DOHH2 (cell line): ENCODE data around the gene ATAD2B.

ENCODE experiments used
- H3F3A ChIP-seq: fragments of 200-600 bp; sonication (generic), shearing (Covaris generic); 2 replicates; pipeline ENCODE4 v1.6.0; 2016; ENCODE audit warnings: antibody characterized with exemption, mild to moderate bottlenecking; ENCODE audit not compliant: control insufficient read depth, insufficient read depth
- H3K27ac ChIP-seq: fragments of 200-600 bp; sonication (generic); 2 replicates; pipeline ENCODE4 v1.5.1; 2014; ENCODE audit warnings: low read depth, mild to moderate bottlenecking, low read length, moderate library complexity
- H3K27me3 ChIP-seq: fragments of 200-600 bp; sonication (generic); 2 replicates; pipeline ENCODE4 v1.6.1; 2014; ENCODE audit warnings: mild to moderate bottlenecking, low read length, mixed read lengths; ENCODE audit not compliant: control insufficient read depth
- H3K36me3 ChIP-seq: fragments of 200-600 bp; sonication (generic); 2 replicates; pipeline ENCODE4 v1.6.1; 2014; ENCODE audit warnings: mild to moderate bottlenecking, low read length, moderate library complexity, mixed read lengths; ENCODE audit not compliant: control insufficient read depth
- H3K4me1 ChIP-seq: fragments of 200-600 bp; sonication (generic); 2 replicates; pipeline ENCODE4 v1.6.1; 2014; ENCODE audit warnings: mild to moderate bottlenecking, low read length, mixed read lengths; ENCODE audit not compliant: control insufficient read depth
- H3K4me2 ChIP-seq: fragments of 200-600 bp; sonication (generic); 2 replicates; pipeline ENCODE4 v1.6.0; 2014; ENCODE audit warnings: mild to moderate bottlenecking, low read length, moderate library complexity
- H3K4me3 ChIP-seq: fragments of 200-600 bp; sonication (generic); 2 replicates; pipeline ENCODE4 v1.5.1; 2014; ENCODE audit warnings: mild to moderate bottlenecking, low read length, mixed read lengths
- H3K79me2 ChIP-seq: fragments of 200-600 bp; sonication (generic); 2 replicates; pipeline ENCODE4 v1.6.1; 2014; ENCODE audit warnings: mild to moderate bottlenecking, low read length, mixed read lengths; ENCODE audit not compliant: control insufficient read depth
- H3K9me2 ChIP-seq: fragments of 200-600 bp; sonication (generic); replicated peaks from 2 replicates; pipeline ENCODE4 v1.6.1; 2014; ENCODE audit warnings: mild to moderate bottlenecking, low read length, mixed read lengths; ENCODE audit not compliant: control insufficient read depth
- H3K9me3 ChIP-seq: fragments of 200-600 bp; sonication (generic); 2 replicates; pipeline ENCODE4 v1.6.1; 2014; ENCODE audit warnings: antibody characterized with exemption, low read length, mixed read lengths; ENCODE audit not compliant: control insufficient read depth, insufficient read depth
- H4K20me1 ChIP-seq: fragments of 200-600 bp; sonication (generic); 2 replicates; pipeline ENCODE4 v1.6.0; 2014; ENCODE audit warnings: low read depth, mild to moderate bottlenecking, antibody characterized with exemption, low read length, moderate library complexity; ENCODE audit not compliant: control insufficient read depth, insufficient read depth
- EZH2phosphoT487 ChIP-seq: fragments of 200-600 bp; sonication (generic); IDR thresholded peaks from 2 replicates; pipeline ENCODE4 v1.6.1; 2017; ENCODE audit warnings: borderline replicate concordance, mild to moderate bottlenecking, antibody characterized with exemption, low read length, moderate library complexity, mixed read lengths
- TF ChIP-seq, protein P1 (sequence below): fragments of 200-600 bp; sonication (generic); IDR thresholded peaks from one replicate; pipeline ENCODE4 v1.5.1; 2014; ENCODE audit warnings: antibody characterized with exemption, mild to moderate bottlenecking, low read depth, low read length; ENCODE audit not compliant: poor library complexity, severe bottlenecking

Gene ATAD2B

DNA sequence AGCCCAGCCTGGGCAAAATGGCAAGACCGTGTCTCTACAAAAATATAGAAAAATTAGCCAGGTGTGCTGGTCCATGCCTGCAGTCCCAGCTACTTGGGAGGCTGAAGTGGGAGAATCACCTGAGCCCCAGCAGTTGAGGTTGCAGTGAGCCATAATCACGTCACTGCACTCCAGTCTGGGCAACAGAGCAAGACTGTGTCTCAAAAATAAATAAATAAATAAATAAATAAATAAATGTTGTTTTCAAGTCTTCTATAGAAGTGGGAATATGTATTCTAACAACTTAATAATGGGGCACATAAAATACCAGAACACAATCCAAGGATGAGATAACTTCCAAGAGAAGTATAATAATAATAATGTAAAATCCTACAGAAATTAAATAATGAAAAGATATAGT lies 23.9 kb downstream of the ATAD2B start:
- no peak for TF ChIP-seq EZH2phosphoT487
- TF ChIP-seq, protein P1, sequence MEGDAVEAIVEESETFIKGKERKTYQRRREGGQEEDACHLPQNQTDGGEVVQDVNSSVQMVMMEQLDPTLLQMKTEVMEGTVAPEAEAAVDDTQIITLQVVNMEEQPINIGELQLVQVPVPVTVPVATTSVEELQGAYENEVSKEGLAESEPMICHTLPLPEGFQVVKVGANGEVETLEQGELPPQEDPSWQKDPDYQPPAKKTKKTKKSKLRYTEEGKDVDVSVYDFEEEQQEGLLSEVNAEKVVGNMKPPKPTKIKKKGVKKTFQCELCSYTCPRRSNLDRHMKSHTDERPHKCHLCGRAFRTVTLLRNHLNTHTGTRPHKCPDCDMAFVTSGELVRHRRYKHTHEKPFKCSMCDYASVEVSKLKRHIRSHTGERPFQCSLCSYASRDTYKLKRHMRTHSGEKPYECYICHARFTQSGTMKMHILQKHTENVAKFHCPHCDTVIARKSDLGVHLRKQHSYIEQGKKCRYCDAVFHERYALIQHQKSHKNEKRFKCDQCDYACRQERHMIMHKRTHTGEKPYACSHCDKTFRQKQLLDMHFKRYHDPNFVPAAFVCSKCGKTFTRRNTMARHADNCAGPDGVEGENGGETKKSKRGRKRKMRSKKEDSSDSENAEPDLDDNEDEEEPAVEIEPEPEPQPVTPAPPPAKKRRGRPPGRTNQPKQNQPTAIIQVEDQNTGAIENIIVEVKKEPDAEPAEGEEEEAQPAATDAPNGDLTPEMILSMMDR = no peak
- Histone ChIP-seq H3K4me2 (no peak overlapping the region), H3F3A (no peaks in the 10 kb centered on the region), H3K27ac (no peak overlapping the region), H3K9me3 (no peaks in the 10 kb centered on the region), H3K4me3 (no peak overlapping the region), H3K79me2 (peaks cover 67% of the 10 kb centered on the region), H4K20me1 (peaks cover 5% of the 10 kb centered on the region; the same call in 1 of the 2 replicates), H3K27me3 (no peaks in the 10 kb centered on the region), H3K36me3 (no peaks in the 10 kb centered on the region), H3K9me2 (no peaks in the 10 kb centered on the region), H3K4me1 (peaks cover 16% of the 10 kb centered on the region)

DNA sequence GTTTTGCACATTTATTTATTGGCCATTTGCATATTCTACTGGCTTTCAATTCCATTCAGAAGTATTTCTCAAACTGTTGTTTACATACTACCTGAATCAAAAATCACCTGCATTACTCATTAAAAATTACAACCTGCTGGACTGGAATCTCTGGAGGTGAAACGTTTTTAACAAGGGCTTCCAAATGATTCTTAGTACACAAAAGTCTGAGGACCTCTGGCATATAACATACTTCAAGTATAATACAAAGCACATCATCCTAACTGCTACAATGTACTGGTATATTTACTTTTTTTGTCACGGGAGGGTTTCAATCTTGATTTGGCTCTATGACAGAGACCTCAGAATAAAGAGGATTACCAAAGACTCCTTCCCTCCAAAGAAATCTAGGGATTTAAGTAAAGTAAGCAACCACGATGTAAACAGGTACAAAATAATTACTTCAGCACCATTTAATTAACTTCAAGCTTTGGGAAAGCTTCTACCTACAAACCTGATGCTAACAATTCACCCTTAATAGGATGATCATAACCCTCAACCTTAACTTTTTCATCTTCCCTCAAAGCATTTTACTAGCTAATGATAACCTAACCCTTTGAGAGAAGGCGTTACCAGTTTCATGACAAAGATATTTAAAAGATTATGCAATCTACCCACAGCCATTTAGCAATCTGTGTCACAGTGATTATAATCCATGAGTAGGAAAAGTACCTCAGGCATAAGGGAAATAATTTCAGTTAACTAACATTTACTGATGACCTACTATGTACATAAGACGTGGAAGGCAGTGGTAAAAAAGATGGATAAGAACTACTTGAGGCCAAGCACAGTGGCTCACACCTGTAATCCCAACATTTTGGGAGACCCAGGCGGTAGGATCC lies 24.7 kb downstream of the ATAD2B start:
- peaks cover 74% of the 10 kb centered on the region for H3K79me2 ChIP-seq
- no peak overlapping the region for H3K4me3 ChIP-seq
- no peaks in the 10 kb centered on the region for H3K9me3 ChIP-seq
- H3K36me3 ChIP-seq = no peaks in the 10 kb centered on the region
- H3K4me1 ChIP-seq = peaks cover 16% of the 10 kb centered on the region
- H3F3A ChIP-seq = no peaks in the 10 kb centered on the region
- no peak overlapping the region for H3K4me2 ChIP-seq
- H4K20me1 ChIP-seq = peaks cover 5% of the 10 kb centered on the region; the same call in 1 of the 2 replicates
- TF ChIP-seq EZH2phosphoT487 = no peak
- TF ChIP-seq, protein P1 = no peak
- H3K27ac ChIP-seq = no peak overlapping the region
- no peaks in the 10 kb centered on the region for H3K9me2 ChIP-seq
- H3K27me3 ChIP-seq = no peaks in the 10 kb centered on the region

DNA sequence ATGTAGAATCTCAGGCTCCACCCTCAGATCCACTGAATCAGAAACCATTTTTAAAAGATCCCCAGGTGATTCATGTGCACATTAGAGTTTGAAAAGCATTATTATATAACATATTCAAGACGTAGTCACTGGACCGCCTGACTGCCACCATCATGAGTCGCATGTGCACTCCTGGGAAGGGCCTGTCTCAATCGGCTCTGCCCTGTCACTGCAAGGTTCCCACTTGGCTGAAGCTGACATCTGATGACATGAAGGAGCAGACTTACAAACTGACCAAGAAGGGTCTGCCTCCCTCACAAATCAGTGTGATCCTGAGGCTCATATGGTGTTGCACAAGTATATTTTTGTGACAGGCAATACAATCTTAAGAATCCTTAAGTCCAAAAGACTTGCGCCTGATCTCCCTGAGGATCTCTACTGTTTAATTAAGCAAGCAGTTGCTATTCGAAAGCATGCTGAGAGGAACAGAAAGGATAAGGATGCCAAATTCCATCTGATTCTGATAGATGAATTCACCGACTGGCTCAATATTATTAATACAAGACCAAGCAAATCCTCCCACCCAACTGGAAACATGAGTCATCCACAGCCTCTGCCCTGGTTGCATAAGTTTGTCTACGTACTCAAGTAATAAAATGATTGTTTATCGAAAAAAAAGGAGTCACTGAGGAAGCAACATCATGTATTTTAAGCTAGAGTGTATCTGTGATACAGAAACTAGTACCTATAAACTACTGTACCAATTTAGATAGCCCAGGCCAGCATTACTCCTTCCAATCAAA lies 26.2 kb downstream of the ATAD2B start:
- H3K27me3 ChIP-seq = no peaks in the 10 kb centered on the region
- no peaks in the 10 kb centered on the region for H3K9me3 ChIP-seq
- H3K27ac ChIP-seq = no peak overlapping the region
- no peak overlapping the region for H3K4me2 ChIP-seq
- H4K20me1 ChIP-seq = peaks cover 5% of the 10 kb centered on the region; the same call in 1 of the 2 replicates
- no peaks in the 10 kb centered on the region for H3F3A ChIP-seq
- H3K36me3 ChIP-seq = no peaks in the 10 kb centered on the region
- H3K9me2 ChIP-seq = no peaks in the 10 kb centered on the region
- H3K4me3 ChIP-seq = no peak overlapping the region
- H3K79me2 ChIP-seq = peaks cover 76% of the 10 kb centered on the region
- TF ChIP-seq, protein P1 = no peak
- no peak for TF ChIP-seq EZH2phosphoT487
- peaks cover 16% of the 10 kb centered on the region for H3K4me1 ChIP-seq
